Mesenchymal stem cell (in vitro differentiated cells and primary cell): ENCODE data around the gene ZNF267. TPM values are rescaled to one million over a fixed set of nuclear protein-coding genes. Genes with fewer than 3 reads are reported as not detected.
"Not testable (repeated sequence)": the region's sequence is repeated elsewhere in the genome, so short reads cannot be mapped to it uniquely, and the experiment has no call there.

Source experiments
- DNase-seq: peaks from one replicate; pipeline ENCODE4 v3.0.0-alpha.2; 2013
- H2AFZ ChIP-seq: one replicate; pipeline ENCODE4 v1.6.1; 2013; ENCODE audit warnings: low read depth, mild to moderate bottlenecking, control low read depth, inconsistent platforms, low read length, moderate library complexity
- H2AK5ac ChIP-seq: 2 replicates; pipeline ENCODE4 v1.6.1; 2013; ENCODE audit warnings: low read length, moderate library complexity, mild to moderate bottlenecking, inconsistent platforms; ENCODE audit not compliant: severe bottlenecking
- H2BK120ac ChIP-seq: one replicate; pipeline ENCODE4 v1.6.1; 2013; ENCODE audit warnings: low read depth, mild to moderate bottlenecking, inconsistent platforms, low read length, moderate library complexity
- H2BK12ac ChIP-seq, 2 experiments: one replicate each; pipeline ENCODE4 v1.6.1; 2013; ENCODE audit warnings: inconsistent platforms in 2 of 2, low read length in 2 of 2, mild to moderate bottlenecking in 2 of 2, moderate library complexity in 2 of 2, control low read depth in 1 of 2
- H2BK15ac ChIP-seq: one replicate; pipeline ENCODE4 v1.6.1; 2013; ENCODE audit warnings: mild to moderate bottlenecking, low read depth, inconsistent platforms; ENCODE audit not compliant: poor library complexity, severe bottlenecking
- H2BK5ac ChIP-seq: 2 replicates; pipeline ENCODE4 v1.6.1; 2013; ENCODE audit warnings: low read depth, mild to moderate bottlenecking, low read length, control low read depth, inconsistent platforms; ENCODE audit not compliant: poor library complexity, severe bottlenecking
- H3K14ac ChIP-seq, 2 experiments: one replicate each; pipeline ENCODE4 v1.6.1; 2013; ENCODE audit warnings: inconsistent platforms in 2 of 2, low read length in 2 of 2, control low read depth in 1 of 2, mild to moderate bottlenecking in 1 of 2, moderate library complexity in 1 of 2
- H3K18ac ChIP-seq, 2 experiments: one replicate each; pipeline ENCODE4 v1.6.1; 2013; ENCODE audit warnings: inconsistent platforms in 2 of 2, low read length in 2 of 2, control low read depth in 1 of 2, low read depth in 1 of 2, mild to moderate bottlenecking in 1 of 2
- H3K23ac ChIP-seq, 2 experiments: one replicate each; pipeline ENCODE4 v1.6.1; 2013; ENCODE audit warnings: inconsistent platforms in 2 of 2, low read length in 2 of 2, mild to moderate bottlenecking in 2 of 2, moderate library complexity in 2 of 2, control low read depth in 1 of 2
- H3K27ac ChIP-seq: 2 replicates; pipeline ENCODE4 v1.5.1; 2013; ENCODE audit warnings: mild to moderate bottlenecking, moderate library complexity, low read length, control low read depth, inconsistent platforms; ENCODE audit not compliant: poor library complexity, severe bottlenecking
- H3K27me3 ChIP-seq, 2 experiments: 2 replicates each; pipeline versions ENCODE4 v1.6.1 to v1.7.0; 2013; ENCODE audit warnings: low read length in 2 of 2, mild to moderate bottlenecking in 2 of 2, moderate library complexity in 2 of 2, control low read depth in 1 of 2, inconsistent platforms in 1 of 2; ENCODE audit not compliant: control insufficient read depth in 1 of 2, insufficient read depth in 1 of 2
- H3K36me3 ChIP-seq, 2 experiments: 2 replicates each; pipeline versions ENCODE4 v1.6.1 to v1.7.0; 2013; ENCODE audit warnings: low read length in 2 of 2, control low read depth in 1 of 2, inconsistent platforms in 1 of 2, low read depth in 1 of 2, mild to moderate bottlenecking in 1 of 2; ENCODE audit not compliant: insufficient read depth in 2 of 2, control insufficient read depth in 1 of 2
- H3K4ac ChIP-seq, 2 experiments: one replicate each; pipeline ENCODE4 v1.6.1; 2013; ENCODE audit warnings: inconsistent platforms in 2 of 2, low read length in 2 of 2, mild to moderate bottlenecking in 2 of 2, moderate library complexity in 2 of 2, control low read depth in 1 of 2, low read depth in 1 of 2
- H3K4me1 ChIP-seq: 2 replicates; pipeline ENCODE4 v1.6.1; 2013; ENCODE audit warnings: low read depth, low read length, control low read depth; ENCODE audit not compliant: control insufficient read depth, insufficient read depth
- H3K4me2 ChIP-seq: 2 replicates; pipeline ENCODE4 v1.6.1; 2013; ENCODE audit warnings: low read length, mild to moderate bottlenecking, inconsistent platforms; ENCODE audit not compliant: poor library complexity, severe bottlenecking
- H3K4me3 ChIP-seq, 2 experiments: 2 replicates each; pipeline versions ENCODE4 v1.5.1 to v1.7.0; 2013; ENCODE audit warnings: low read length in 2 of 2, mild to moderate bottlenecking in 2 of 2, control low read depth in 1 of 2, low read depth in 1 of 2; ENCODE audit not compliant: insufficient read depth in 1 of 2
- H3K79me1 ChIP-seq: replicated peaks from 2 replicates; pipeline ENCODE4 v1.6.1; 2013; ENCODE audit warnings: mild to moderate bottlenecking, control low read depth, low read length, inconsistent platforms; ENCODE audit not compliant: poor library complexity, severe bottlenecking
- H3K9ac ChIP-seq: 2 replicates; pipeline ENCODE4 v1.7.0; 2013; ENCODE audit warnings: mild to moderate bottlenecking, low read length, moderate library complexity
- H3K9me3 ChIP-seq: 2 replicates; pipeline ENCODE4 v1.7.0; 2013; ENCODE audit warnings: mild to moderate bottlenecking, low read length; ENCODE audit not compliant: control insufficient read depth
- H4K8ac ChIP-seq: one replicate; pipeline ENCODE4 v1.6.1; 2013; ENCODE audit warnings: inconsistent platforms, mild to moderate bottlenecking, low read length, moderate library complexity
- H4K91ac ChIP-seq: one replicate; pipeline ENCODE4 v1.6.1; 2013; ENCODE audit warnings: mild to moderate bottlenecking, low read length, inconsistent platforms
- WGBS: methylation state at CpG from one replicate; pipeline ENCODE4 v1.1.7; 2013; ENCODE audit warnings: mixed read lengths; 5-methylcytosine and 5-hydroxymethylcytosine counted together
- small RNA-seq: library from polyadenylated mRNA; stranded (forward); fragments of <200 nt; extraction: miRNeasy Mini kit (QIAGEN cat#:217004); gene quantifications from one replicate; pipeline ENCODE3, GENCODE V24; 2013; ENCODE audit warnings: low read depth

Gene ZNF267

GRCh38 chr16:31960186-31960910 is 86.7 kb downstream of the ZNF267 start:
- H4K91ac ChIP-seq, H3K9me3 ChIP-seq, H3K27ac ChIP-seq, H3K14ac ChIP-seq, H3K18ac ChIP-seq, H2AFZ ChIP-seq, H3K4ac ChIP-seq, H2BK5ac ChIP-seq, H3K4me1 ChIP-seq, H4K8ac ChIP-seq, DNase-seq, H3K23ac ChIP-seq, H2BK12ac ChIP-seq, H3K27me3 ChIP-seq, H3K79me1 ChIP-seq, H3K4me2 ChIP-seq, H2BK120ac ChIP-seq, H2BK15ac ChIP-seq, H3K36me3 ChIP-seq, H3K4me3 ChIP-seq, H3K9ac ChIP-seq, H2AK5ac ChIP-seq: not testable (repeated sequence)
- WGBS, result 45% methylated on average over 20 of the region's 22 CpGs

Small RNAs within 50 kb of the gene (small RNA-seq; reads per million reads assigned to genes)
- gene AC034105.2, result not detected
- not detected for gene AC034105.4
